Skeletal muscle satellite cell (primary cell): ENCODE measurements around the gene TMPRSS11A.

Experiments used
- H3K27me3 ChIP-seq: 2 replicates; pipeline ENCODE4 v1.7.0; 2013; ENCODE audit warnings: low read length; ENCODE audit not compliant: control insufficient read depth, insufficient read depth
- H3K36me3 ChIP-seq: 2 replicates; pipeline ENCODE4 v1.7.0; 2013; ENCODE audit warnings: mild to moderate bottlenecking, control low read depth, low read length; ENCODE audit not compliant: insufficient read depth
- H3K4me1 ChIP-seq: 2 replicates; pipeline ENCODE4 v1.7.0; 2013; ENCODE audit warnings: low read length; ENCODE audit not compliant: control insufficient read depth, insufficient read depth
- H3K4me2 ChIP-seq: 2 replicates; pipeline ENCODE4 v1.7.0; 2013; ENCODE audit warnings: mild to moderate bottlenecking, low read length
- H3K4me3 ChIP-seq: 2 replicates; pipeline ENCODE4 v1.7.0; 2013; ENCODE audit warnings: low read length
- H3K9ac ChIP-seq: 2 replicates; pipeline ENCODE4 v1.7.0; 2013; ENCODE audit warnings: mild to moderate bottlenecking, low read depth, low read length, moderate library complexity
- H3K9me3 ChIP-seq: replicated peaks from 2 replicates; pipeline ENCODE4 v1.7.0; 2013; ENCODE audit warnings: mild to moderate bottlenecking, control low read depth, low read length

Gene TMPRSS11A

DNA sequence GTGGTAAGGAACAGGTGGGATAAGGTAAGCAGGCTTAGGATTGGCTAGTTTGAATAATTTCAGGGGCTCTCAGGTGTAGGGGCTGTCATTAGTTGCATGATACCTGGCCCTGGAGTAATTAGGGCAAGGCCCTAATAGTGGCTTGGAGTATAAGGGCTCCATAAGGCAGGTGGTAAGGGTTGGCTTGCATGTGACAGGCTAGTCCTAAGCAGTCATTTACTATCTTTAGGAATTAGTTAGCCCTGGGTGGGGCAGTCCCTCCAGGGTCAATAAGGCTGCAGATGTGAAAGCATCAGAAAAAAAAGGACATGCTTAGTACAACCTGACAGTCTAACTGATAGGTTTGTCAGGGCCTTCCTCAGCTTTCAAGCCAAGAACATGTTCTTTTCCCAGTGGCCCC lies 71.6 kb downstream of the TMPRSS11A start:
- H3K4me3 ChIP-seq, result no peak overlapping the region

DNA sequence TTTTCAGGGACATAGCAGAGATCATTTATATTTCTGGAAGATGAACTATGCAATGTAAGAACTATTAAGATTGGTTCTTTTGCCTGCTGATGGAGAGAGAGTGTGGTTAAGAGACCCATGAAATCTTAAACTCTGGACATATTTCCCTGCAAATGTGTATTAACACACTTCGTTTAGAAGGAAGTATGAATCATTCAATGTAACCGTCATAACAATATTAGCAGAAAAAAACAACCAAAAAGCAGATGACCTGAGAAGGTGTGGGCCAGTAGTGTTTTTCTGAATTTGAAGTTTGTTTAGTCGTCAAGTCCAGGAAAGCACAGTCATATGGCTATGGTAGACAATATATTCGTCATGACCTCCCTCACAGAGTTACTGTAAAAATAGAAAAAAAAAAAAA lies 77.0 kb downstream of the TMPRSS11A start:
- Histone ChIP-seq H3K4me3 (peak overlapping the region; percentile 42), H3K4me2 (peak overlapping the region; percentile 73), H3K9me3 (no peaks in the 10 kb centered on the region), H3K27me3 (no peaks in the 10 kb centered on the region), H3K4me1 (peaks cover 18% of the 10 kb centered on the region), H3K36me3 (no peaks in the 10 kb centered on the region), H3K9ac (peak overlapping the region; percentile 71)

More for the DNA sequence above, 71.6 kb downstream of the TMPRSS11A start:
- no peak overlapping the region for H3K9ac ChIP-seq
- no peak overlapping the region for H3K4me2 ChIP-seq
- H3K36me3 ChIP-seq, result no peaks in the 10 kb centered on the region
- H3K27me3 ChIP-seq, result no peaks in the 10 kb centered on the region
- no peaks in the 10 kb centered on the region for H3K9me3 ChIP-seq
- H3K4me1 ChIP-seq, result peaks cover 4% of the 10 kb centered on the region

GRCh38 chr4:67885762-67886161 lies 77.5 kb downstream of the TMPRSS11A start:
- H3K4me3 ChIP-seq, result peak overlapping the region; percentile 42
- peak overlapping the region; percentile 73 for H3K4me2 ChIP-seq
- H3K4me1 ChIP-seq, result peaks cover 21% of the 10 kb centered on the region
- H3K9me3 ChIP-seq, result no peaks in the 10 kb centered on the region
- peak overlapping the region; percentile 71 for H3K9ac ChIP-seq
- no peaks in the 10 kb centered on the region for H3K36me3 ChIP-seq
- no peaks in the 10 kb centered on the region for H3K27me3 ChIP-seq

GRCh38 chr4:67884701-67885100 lies 78.6 kb downstream of the TMPRSS11A start:
- H3K9ac ChIP-seq, result no peak overlapping the region
- no peaks in the 10 kb centered on the region for H3K36me3 ChIP-seq
- peaks cover 21% of the 10 kb centered on the region for H3K4me1 ChIP-seq
- no peak overlapping the region for H3K4me2 ChIP-seq
- no peak overlapping the region for H3K4me3 ChIP-seq
- H3K27me3 ChIP-seq, result no peaks in the 10 kb centered on the region
- H3K9me3 ChIP-seq, result no peaks in the 10 kb centered on the region

- peaks cover 21% of the 10 kb centered on the region for H3K4me1 ChIP-seq
- no peak within 1 kb of the TSS for H3K4me3 ChIP-seq
Observed at GRCh38 chr4:67883902-67884301, 79.4 kb downstream of the TMPRSS11A start, which contains the start of gene TMPRSS11D. Gene TMPRSS11D, minus strand, starts transcription at chr4:67884002. Its CDS starts 69 bp downstream, at chr4:67883933.

DNA sequence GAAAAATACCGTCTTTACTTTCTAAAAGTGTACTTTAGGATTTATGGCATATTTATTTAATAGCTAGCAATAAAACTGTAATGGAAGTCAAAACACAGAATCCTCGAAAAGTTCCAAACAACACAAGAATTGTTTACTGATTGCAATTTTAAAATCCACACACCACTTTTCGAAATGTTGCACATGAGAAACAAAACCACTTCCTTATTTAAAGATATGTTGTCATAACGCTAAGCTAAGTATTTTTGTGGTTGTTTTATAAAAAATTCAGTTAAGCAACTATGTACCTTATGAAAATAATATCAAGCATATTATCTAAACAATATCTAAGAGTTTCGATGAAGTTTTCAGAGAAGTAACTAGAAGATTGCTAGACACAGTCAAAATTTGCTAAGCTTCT lies 79.8 kb downstream of the TMPRSS11A start:
- Histone ChIP-seq H3K36me3 (no peaks in the 10 kb centered on the region), H3K9ac (no peak overlapping the region), H3K9me3 (no peaks in the 10 kb centered on the region), H3K4me2 (no peak overlapping the region), H3K27me3 (no peaks in the 10 kb centered on the region), H3K4me1 (peaks cover 21% of the 10 kb centered on the region), H3K4me3 (no peak overlapping the region)

More at GRCh38 chr4:67883902-67884301, 79.4 kb downstream of the TMPRSS11A start, which contains the start of gene TMPRSS11D:
- H3K27me3 ChIP-seq, result no peaks in the 10 kb centered on the region
- H3K36me3 ChIP-seq, result no peaks in the 10 kb centered on the region
- H3K4me2 ChIP-seq, result no peak within 1 kb of the TSS
- H3K9me3 ChIP-seq, result no peaks in the 10 kb centered on the region
- H3K9ac ChIP-seq, result no peak within 1 kb of the TSS

DNA sequence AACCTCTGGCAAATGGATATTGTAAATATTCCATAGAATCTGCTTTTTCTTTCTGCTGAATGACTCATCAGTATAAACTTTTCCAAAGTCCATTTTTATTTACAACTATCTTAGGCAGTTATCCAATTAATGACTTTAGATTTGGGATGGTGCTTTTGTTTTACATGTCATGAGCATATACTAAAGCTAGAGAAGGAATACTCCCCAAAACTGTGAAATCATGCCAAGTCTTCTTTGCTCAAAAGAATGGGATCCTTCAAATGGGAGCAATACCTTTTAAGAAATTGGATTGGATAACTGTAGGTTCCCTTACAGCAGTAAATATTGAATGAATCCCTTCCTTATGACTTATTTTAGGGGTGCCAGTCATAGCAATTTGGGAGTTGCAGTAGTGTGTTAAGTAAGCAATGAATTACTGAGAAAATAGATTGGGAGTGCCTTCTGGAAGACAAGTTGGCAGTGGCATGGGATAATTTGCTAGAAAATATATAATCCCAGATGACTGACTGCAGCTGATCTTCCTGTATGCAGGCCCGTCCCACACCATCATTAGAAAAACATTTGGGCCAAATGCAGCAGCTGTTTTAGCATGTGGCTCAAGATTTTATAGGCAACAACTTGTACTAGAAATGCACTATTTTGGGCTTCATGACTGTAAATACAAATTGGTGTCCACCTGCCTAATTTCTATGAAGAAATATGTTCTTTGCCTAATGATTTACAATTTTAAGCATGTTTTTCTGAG lies 82.3 kb downstream of the TMPRSS11A start:
- H3K9me3 ChIP-seq, result no peaks in the 10 kb centered on the region
- H3K4me1 ChIP-seq, result peaks cover 10% of the 10 kb centered on the region
- H3K36me3 ChIP-seq, result no peaks in the 10 kb centered on the region
- no peak overlapping the region for H3K4me2 ChIP-seq
- H3K9ac ChIP-seq, result no peak overlapping the region
- H3K4me3 ChIP-seq, result no peak overlapping the region
- no peaks in the 10 kb centered on the region for H3K27me3 ChIP-seq

DNA sequence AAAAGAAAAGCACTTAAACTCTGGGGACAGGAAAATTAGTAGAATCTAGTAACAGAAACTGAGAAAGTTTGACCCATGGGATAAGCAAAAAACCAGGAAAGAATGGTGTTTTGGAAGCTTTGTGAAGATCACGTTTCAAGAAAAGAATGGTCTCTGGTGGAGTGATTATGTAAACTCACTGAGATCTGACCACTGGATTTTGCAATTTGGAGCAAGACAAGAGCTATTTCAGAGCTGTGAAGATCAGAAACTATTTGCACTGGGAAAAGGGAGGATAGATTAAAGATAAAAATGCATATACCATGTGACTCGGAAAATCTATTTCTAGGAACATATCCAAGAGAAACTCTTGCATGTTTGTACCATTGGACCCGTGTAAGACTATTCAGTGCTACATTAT lies 83.8 kb downstream of the TMPRSS11A start:
- Histone ChIP-seq H3K4me3 (no peak overlapping the region), H3K36me3 (no peaks in the 10 kb centered on the region), H3K4me2 (no peak overlapping the region), H3K9ac (no peak overlapping the region), H3K9me3 (no peaks in the 10 kb centered on the region), H3K4me1 (peaks cover 10% of the 10 kb centered on the region), H3K27me3 (no peaks in the 10 kb centered on the region)

GRCh38 chr4:67877086-67877485 lies 86.2 kb downstream of the TMPRSS11A start:
- Histone ChIP-seq H3K27me3 (no peaks in the 10 kb centered on the region), H3K9ac (no peak overlapping the region), H3K4me1 (peaks cover 10% of the 10 kb centered on the region), H3K4me2 (no peak overlapping the region), H3K36me3 (no peaks in the 10 kb centered on the region), H3K9me3 (no peaks in the 10 kb centered on the region), H3K4me3 (no peak overlapping the region)

- no peaks in the 10 kb centered on the region for H3K36me3 ChIP-seq
- H3K9ac ChIP-seq, result no peak overlapping the region
Observed at GRCh38 chr4:67874986-67875385, 88.3 kb downstream of the TMPRSS11A start.

DNA sequence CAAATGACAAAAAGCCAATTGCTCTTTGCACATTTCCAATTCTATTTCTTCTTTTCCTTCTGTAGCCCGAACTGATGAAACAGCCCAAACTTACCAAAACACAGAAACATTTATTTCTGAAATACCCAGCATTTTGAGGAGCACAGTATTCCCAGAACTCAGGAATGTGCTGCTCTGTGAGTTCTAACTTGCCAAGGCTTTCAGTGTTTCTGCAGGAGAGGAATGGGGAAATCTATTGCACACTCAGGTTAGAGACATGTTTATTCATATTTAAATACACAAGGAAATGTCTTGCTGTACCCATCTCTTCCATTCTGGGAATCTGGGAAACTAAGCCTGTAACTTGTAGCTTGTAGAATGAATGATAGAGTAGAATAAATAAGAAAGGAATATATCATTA lies 90.2 kb downstream of the TMPRSS11A start:
- H3K9ac ChIP-seq, result no peak overlapping the region
- no peak overlapping the region for H3K4me3 ChIP-seq
- H3K27me3 ChIP-seq, result no peaks in the 10 kb centered on the region
- H3K36me3 ChIP-seq, result no peaks in the 10 kb centered on the region
- no peaks in the 10 kb centered on the region for H3K9me3 ChIP-seq
- peaks cover 7% of the 10 kb centered on the region for H3K4me1 ChIP-seq
- H3K4me2 ChIP-seq, result no peak overlapping the region

More at GRCh38 chr4:67874986-67875385, 88.3 kb downstream of the TMPRSS11A start:
- Histone ChIP-seq H3K4me3 (no peak overlapping the region), H3K4me2 (peak overlapping the region; percentile 23), H3K27me3 (no peaks in the 10 kb centered on the region), H3K4me1 (peaks cover 7% of the 10 kb centered on the region), H3K9me3 (no peaks in the 10 kb centered on the region)

GRCh38 chr4:67871867-67872266 lies 91.4 kb downstream of the TMPRSS11A start:
- no peaks in the 10 kb centered on the region for H3K27me3 ChIP-seq
- no peak overlapping the region for H3K9ac ChIP-seq
- H3K4me2 ChIP-seq, result no peak overlapping the region
- H3K9me3 ChIP-seq, result no peaks in the 10 kb centered on the region
- peaks cover 7% of the 10 kb centered on the region for H3K4me1 ChIP-seq
- no peak overlapping the region for H3K4me3 ChIP-seq
- no peaks in the 10 kb centered on the region for H3K36me3 ChIP-seq
